HG02884 (cell line): ENCODE data around the gene CSNK1E.

Experiments
- ATAC-seq: cut with Tn5 transposase; IDR thresholded peaks from one replicate; pipeline ENCODE4 v1.9.1; 2021; ENCODE audit warnings: mild to moderate bottlenecking, moderate library complexity; ENCODE audit not compliant: unreplicated experiment

Gene CSNK1E

GRCh38 chr22:38308791-38309498 is 8.3 kb downstream of the CSNK1E start:
- ATAC-seq: no peak

GRCh38 chr22:38305471-38306448 is 11.5 kb downstream of the CSNK1E start:
- no peak for ATAC-seq

- ATAC-seq: no peak
These were observed 12.7 kb downstream of the CSNK1E start for GRCh38 chr22:38304526-38304925.

- no peak for ATAC-seq
These were observed 13.3 kb downstream of the CSNK1E start for GRCh38 chr22:38303974-38304373.

- no peak for ATAC-seq
These were observed 14.3 kb downstream of the CSNK1E start for GRCh38 chr22:38302906-38303305.

- ATAC-seq: no peak
These were observed 16.3 kb downstream of the CSNK1E start for GRCh38 chr22:38300946-38301345.

- ATAC-seq: no peak
These were observed 16.9 kb downstream of the CSNK1E start for GRCh38 chr22:38300197-38300945.

- ATAC-seq: no peak
These were observed 17.5 kb downstream of the CSNK1E start for GRCh38 chr22:38299770-38300102.

GRCh38 chr22:38298312-38299005 is 18.8 kb downstream of the CSNK1E start:
- ATAC-seq: no peak

GRCh38 chr22:38296372-38296771 is 20.9 kb downstream of the CSNK1E start:
- no peak for ATAC-seq

GRCh38 chr22:38295863-38296262 is 21.4 kb downstream of the CSNK1E start:
- ATAC-seq: no peak

GRCh38 chr22:38295339-38295738 is 21.9 kb downstream of the CSNK1E start:
- no peak for ATAC-seq

- ATAC-seq: no peak
These were observed 23.0 kb downstream of the CSNK1E start for GRCh38 chr22:38294193-38294592.

GRCh38 chr22:38292694-38293093 is 24.5 kb downstream of the CSNK1E start:
- ATAC-seq: no peak

- ATAC-seq: no peak
These were observed 25.9 kb downstream of the CSNK1E start for GRCh38 chr22:38291201-38291777.

- no peak for ATAC-seq
These were observed 26.9 kb downstream of the CSNK1E start for GRCh38 chr22:38290347-38290746.

- ATAC-seq: no peak
These were observed 27.6 kb downstream of the CSNK1E start for GRCh38 chr22:38289583-38290082.

- ATAC-seq: no peak
These were observed 30.1 kb downstream of the CSNK1E start for GRCh38 chr22:38286915-38287669.

- ATAC-seq: no peak
These were observed 32.2 kb downstream of the CSNK1E start for GRCh38 chr22:38285018-38285417.

GRCh38 chr22:38284042-38284402 is 33.2 kb downstream of the CSNK1E start:
- no peak for ATAC-seq
